IMR-90 (cell line): ENCODE measurements around the gene TNRC6C. TPM values are rescaled to one million over a fixed set of nuclear protein-coding genes. Genes with fewer than 3 reads are reported as not detected.

ENCODE experiments used
- ATAC-seq: fragments of 200-7000 bp; cut with Tn5 transposase; 2 replicates; pipeline ENCODE4 v1.9.1; 2020; ENCODE audit warnings: low read depth, mild to moderate bottlenecking, moderate library complexity
- BruUV-seq: library from RNA; stranded (reverse); fragments of 400-500 nt; replicated peaks from 2 replicates; lab custom pipeline; 2021; lab: Mats Ljungman, UMichigan
- CTCF ChIA-PET: fragments of 300-600 bp; formaldehyde crosslinking; extraction: SDS; loops from one replicate; lab custom pipeline; 2021; ENCODE audit warnings: antibody characterized with exemption; lab: Yijun Ruan, JAX
- POLR2A ChIA-PET: fragments of 300-600 bp; sonication (Branson Sonifier 250); formaldehyde crosslinking; loops from one replicate; lab custom pipeline; 2022; ENCODE audit warnings: antibody characterized with exemption; ENCODE audit not compliant: unreplicated experiment; lab: Charles Lee
- DNase-seq: peaks from one replicate; pipeline ENCODE4 v3.0.0; 2013
- H2AFZ ChIP-seq: replicated peaks from 2 replicates; pipeline ENCODE3; 2013; ENCODE audit warnings: low read length, mild to moderate bottlenecking; ENCODE audit not compliant: poor library complexity
- H2AK5ac ChIP-seq: 2 replicates; pipeline ENCODE4 v1.6.1; 2013; ENCODE audit warnings: low read depth, low read length, inconsistent platforms
- H2AK9ac ChIP-seq: replicated peaks from 2 replicates; pipeline ENCODE3; 2013; ENCODE audit warnings: mild to moderate bottlenecking, low read depth, low read length, moderate library complexity; ENCODE audit not compliant: poor library complexity
- H2BK120ac ChIP-seq: 2 replicates; pipeline ENCODE4 v1.6.1; 2013; ENCODE audit warnings: low read depth, low read length, inconsistent platforms
- H2BK15ac ChIP-seq: 3 replicates; pipeline ENCODE4 v1.6.1; 2013; ENCODE audit warnings: low read depth, low read length, inconsistent platforms
- H2BK20ac ChIP-seq: 2 replicates; pipeline ENCODE4 v1.6.1; 2013; ENCODE audit warnings: low read depth, mild to moderate bottlenecking, inconsistent platforms, low read length, moderate library complexity
- H2BK5ac ChIP-seq: 2 replicates; pipeline ENCODE4 v1.6.1; 2013; ENCODE audit warnings: mild to moderate bottlenecking, low read depth, low read length, inconsistent platforms; ENCODE audit not compliant: poor library complexity, severe bottlenecking
- H3K14ac ChIP-seq: replicated peaks from 2 replicates; pipeline ENCODE4 v1.6.1; 2013; ENCODE audit warnings: low read depth, low read length, inconsistent platforms
- H3K18ac ChIP-seq: 2 replicates; pipeline ENCODE4 v1.6.1; 2013; ENCODE audit warnings: low read depth, low read length, control low read depth
- H3K23ac ChIP-seq: 2 replicates; pipeline ENCODE4 v1.6.1; 2013; ENCODE audit warnings: low read depth, low read length, inconsistent platforms
- H3K27ac ChIP-seq: 2 replicates; pipeline ENCODE4 v1.5.1; 2013; ENCODE audit warnings: mild to moderate bottlenecking, control low read depth, low read length; ENCODE audit not compliant: insufficient read depth
- H3K27me3 ChIP-seq: 2 replicates; pipeline ENCODE4 v1.6.1; 2013; ENCODE audit warnings: low read length; ENCODE audit not compliant: control insufficient read depth, insufficient read depth
- H3K36me3 ChIP-seq: 2 replicates; pipeline ENCODE4 v1.6.1; 2013; ENCODE audit warnings: low read length, mixed read lengths; ENCODE audit not compliant: control insufficient read depth, insufficient read depth
- H3K4ac ChIP-seq: 2 replicates; pipeline ENCODE4 v1.6.1; 2013; ENCODE audit warnings: low read depth, low read length, inconsistent platforms
- H3K4me1 ChIP-seq: 2 replicates; pipeline ENCODE4 v1.6.1; 2013; ENCODE audit warnings: low read length, mixed read lengths; ENCODE audit not compliant: control insufficient read depth, insufficient read depth
- H3K4me2 ChIP-seq: 2 replicates; pipeline ENCODE4 v1.6.1; 2013; ENCODE audit warnings: low read depth, mild to moderate bottlenecking, control low read depth, low read length, moderate library complexity
- H3K4me3 ChIP-seq: 2 replicates; pipeline ENCODE4 v1.5.1; 2013; ENCODE audit warnings: low read depth, mild to moderate bottlenecking, control low read depth, low read length, moderate library complexity; ENCODE audit not compliant: insufficient read depth
- H3K56ac ChIP-seq: 2 replicates; pipeline ENCODE4 v1.6.1; 2013; ENCODE audit warnings: low read length, inconsistent platforms; ENCODE audit not compliant: insufficient read depth; ENCODE audit errors: extremely low read depth
- H3K79me1 ChIP-seq, 2 experiments: 2 replicates each; pipeline ENCODE4 v1.6.1; 2013; ENCODE audit warnings: low read length in 2 of 2, inconsistent platforms in 1 of 2, low read depth in 1 of 2
- H3K9ac ChIP-seq: 2 replicates; pipeline ENCODE4 v1.6.1; 2013; ENCODE audit warnings: low read depth, low read length, control low read depth
- H3K9me1 ChIP-seq: 2 replicates; pipeline ENCODE4 v1.6.1; 2013; ENCODE audit warnings: low read length, inconsistent platforms; ENCODE audit not compliant: insufficient read depth
- H3K9me3 ChIP-seq: 2 replicates; pipeline ENCODE4 v1.6.1; 2013; ENCODE audit warnings: low read length; ENCODE audit not compliant: control insufficient read depth, insufficient read depth
- H4K20me1 ChIP-seq: 2 replicates; pipeline ENCODE4 v1.6.1; 2013; ENCODE audit warnings: low read length, inconsistent platforms; ENCODE audit not compliant: insufficient read depth
- H4K5ac ChIP-seq: 2 replicates; pipeline ENCODE4 v1.6.1; 2013; ENCODE audit warnings: mild to moderate bottlenecking, low read depth, low read length, control low read depth
- H4K8ac ChIP-seq, 2 experiments: 2 replicates each; pipeline ENCODE4 v1.6.1; 2013; ENCODE audit warnings: low read depth in 2 of 2, low read length in 2 of 2, control low read depth in 1 of 2, inconsistent platforms in 1 of 2
- H4K91ac ChIP-seq: 2 replicates; pipeline ENCODE4 v1.6.1; 2013; ENCODE audit warnings: low read depth, low read length, inconsistent platforms; ENCODE audit not compliant: insufficient read depth
- BHLHE40 ChIP-seq: fragments of 150-350 bp; IDR thresholded peaks from 2 replicates; pipeline ENCODE4 v1.6.1; 2016; ENCODE audit warnings: mild to moderate bottlenecking, low read depth, low read length
- CEBPB ChIP-seq: IDR thresholded peaks from 2 replicates; pipeline ENCODE4 v1.6.1; 2012; ENCODE audit warnings: low read depth, low read length, improper control_type of control experiment
- CHD1 ChIP-seq: IDR thresholded peaks from 2 replicates; pipeline ENCODE4 v1.6.1; 2012; ENCODE audit warnings: low read depth, low read length, improper control_type of control experiment
- CTCF ChIP-seq: conservative IDR thresholded peaks from 2 replicates; pipeline ENCODE4 v1.5.1; 2012; ENCODE audit warnings: mild to moderate bottlenecking, low read depth, low read length, improper control_type of control experiment
- ELK1 ChIP-seq: fragments of 150-350 bp; IDR thresholded peaks from 2 replicates; pipeline ENCODE4 v1.6.1; 2016; ENCODE audit warnings: low read depth, mild to moderate bottlenecking, low read length, moderate library complexity, borderline replicate concordance
- FOS ChIP-seq: fragments of 150-350 bp; IDR thresholded peaks from 2 replicates; pipeline ENCODE4 v1.6.1; 2016; ENCODE audit warnings: low read depth, low read length
- MAFK ChIP-seq: IDR thresholded peaks from 2 replicates; pipeline ENCODE4 v1.6.1; 2012; ENCODE audit warnings: low read depth, low read length, improper control_type of control experiment
- MAZ ChIP-seq: IDR thresholded peaks from 2 replicates; pipeline ENCODE4 v1.6.1; 2012; ENCODE audit warnings: low read depth, mild to moderate bottlenecking, low read length, improper control_type of control experiment, moderate library complexity, borderline replicate concordance
- MXI1 ChIP-seq: IDR thresholded peaks from 2 replicates; pipeline ENCODE4 v1.6.1; 2012; ENCODE audit warnings: low read depth, mild to moderate bottlenecking, low read length, moderate library complexity, borderline replicate concordance
- NFE2L2 ChIP-seq: fragments of 150-350 bp; IDR thresholded peaks from 2 replicates; pipeline ENCODE4 v1.6.1; 2016; ENCODE audit warnings: low read depth, mild to moderate bottlenecking, low read length
- POLR2A ChIP-seq: IDR thresholded peaks from 2 replicates; pipeline ENCODE4 v1.6.1; 2012; ENCODE audit warnings: mild to moderate bottlenecking, low read depth, low read length
- RAD21 ChIP-seq: IDR thresholded peaks from 2 replicates; pipeline ENCODE4 v1.6.1; 2012; ENCODE audit warnings: low read length, improper control_type of control experiment
- RCOR1 ChIP-seq: IDR thresholded peaks from 2 replicates; pipeline ENCODE4 v1.6.1; 2012; ENCODE audit warnings: mild to moderate bottlenecking, low read length, improper control_type of control experiment; ENCODE audit not compliant: insufficient replicate concordance
- RFX5 ChIP-seq: IDR thresholded peaks from 2 replicates; pipeline ENCODE4 v1.8.0; 2012; ENCODE audit warnings: low read depth, mild to moderate bottlenecking, low read length, moderate library complexity
- SMC3 ChIP-seq: fragments of 150-350 bp; IDR thresholded peaks from 2 replicates; pipeline ENCODE4 v1.6.1; 2016; ENCODE audit warnings: low read depth, mild to moderate bottlenecking, antibody characterized with exemption, low read length, moderate library complexity
- WGBS, 2 experiments: methylation state at CpG; one replicate each; pipeline versions ENCODE4 v1.1.5 to v1.1.7; 2013; ENCODE audit warnings: missing lambda C conversion rate in 2 of 2; ENCODE audit not compliant: insufficient read length in 1 of 2; ENCODE audit errors: extremely low coverage in 2 of 2; 5-methylcytosine and 5-hydroxymethylcytosine counted together
- dilution Hi-C: fragments of 300-500 bp; cut with HindIII; formaldehyde crosslinking; loops from one replicate; pipeline ENCODE4 v1.14.3; 2018; ENCODE audit warnings: low sequenced_read_pairs; ENCODE audit not compliant: unreplicated experiment
- in situ Hi-C: fragments of 300-500 bp; cut with MboI; formaldehyde crosslinking; loops from 3 replicates; pipeline ENCODE4 v1.14.3; 2019; ENCODE audit warnings: low sequenced_read_pairs, inconsistent platforms, mixed read lengths
- intact Hi-C: fragments of 100-400 bp; cut with micrococcal nuclease; formaldehyde crosslinking; loops from 2 replicates; pipeline ENCODE4 v1.10.0; 2022
- polyA plus RNA-seq, 3 experiments: library from polyadenylated mRNA; depleted of rRNA; stranded (reverse); fragments of >200 nt; gene quantifications; 2 replicates each; pipeline ENCODE4 v1.2.3, GENCODE V29; 2012; ENCODE audit warnings: low replicate concordance in 1 of 3
- total RNA-seq: library from RNA; depleted of rRNA; stranded (reverse); fragments of >200 nt; gene quantifications from 2 replicates; pipeline ENCODE4 v1.2.3, GENCODE V29; 2012
- TF ChIP-seq, protein P1 (sequence below): fragments of 150-350 bp; IDR thresholded peaks from 2 replicates; pipeline ENCODE4 v1.6.1; 2017; ENCODE audit warnings: mild to moderate bottlenecking, antibody characterized with exemption, low read length, low read depth

The TNRC6C gene
- total and polyA plus RNA-seq, 2 of the 4 experiments (the other 2 are of a cell fraction), result 1.6 to 2.7 TPM

GRCh38 chr17:78082988-78083387 lies 124.5 kb downstream of the TNRC6C start:
- ATAC-seq, result no peak
- in situ Hi-C loops, result no loop called here

More at GRCh38 chr17:78082988-78083387, 124.5 kb downstream of the TNRC6C start:
- Histone ChIP-seq H3K9ac (no peak overlapping the region), H2BK20ac (no peak overlapping the region), H3K14ac (no peak overlapping the region), H3K36me3 (peaks cover 34% of the 10 kb centered on the region), H2AK9ac (no peak overlapping the region), H4K20me1 (no peaks in the 10 kb centered on the region), H4K91ac (no peak overlapping the region), H3K18ac (no peak overlapping the region), H2BK5ac (no peak overlapping the region), H4K8ac (no peak overlapping the region), H3K4ac (no peak overlapping the region), H3K4me1 (no peaks in the 10 kb centered on the region), H3K4me3 (no peak overlapping the region), H3K56ac (no peak overlapping the region), H3K27ac (no peak overlapping the region), H3K9me1 (no peaks in the 10 kb centered on the region), H2AFZ (no peak overlapping the region), H3K23ac (no peak overlapping the region), H4K5ac (no peak overlapping the region), H2AK5ac (no peak overlapping the region), H2BK15ac (no peak overlapping the region), H3K4me2 (no peak overlapping the region), H3K9me3 (no peaks in the 10 kb centered on the region), H3K79me1 (no peaks in the 10 kb centered on the region), H3K27me3 (no peaks in the 10 kb centered on the region), H2BK120ac (no peak overlapping the region)
- 93% methylated on average over 2 of the region's 7 CpGs; no CpG with 5 or more reads in 1 of the 2 experiments for WGBS, 2 experiments
- DNase-seq, result no peak
- intact Hi-C loops, result no loop called here
- no TSS peak for BruUV-seq
- CTCF ChIA-PET, result no interaction called here
- dilution Hi-C loops, result no loop called here
- TF ChIP-seq RCOR1, result no peak
- TF ChIP-seq BHLHE40, result no peak
- no peak for TF ChIP-seq CTCF
- TF ChIP-seq CHD1, result no peak
- no peak for TF ChIP-seq ELK1
- TF ChIP-seq, protein P1, sequence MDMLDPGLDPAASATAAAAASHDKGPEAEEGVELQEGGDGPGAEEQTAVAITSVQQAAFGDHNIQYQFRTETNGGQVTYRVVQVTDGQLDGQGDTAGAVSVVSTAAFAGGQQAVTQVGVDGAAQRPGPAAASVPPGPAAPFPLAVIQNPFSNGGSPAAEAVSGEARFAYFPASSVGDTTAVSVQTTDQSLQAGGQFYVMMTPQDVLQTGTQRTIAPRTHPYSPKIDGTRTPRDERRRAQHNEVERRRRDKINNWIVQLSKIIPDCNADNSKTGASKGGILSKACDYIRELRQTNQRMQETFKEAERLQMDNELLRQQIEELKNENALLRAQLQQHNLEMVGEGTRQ, result no peak
- TF ChIP-seq MAFK, result no peak
- no peak for TF ChIP-seq POLR2A
- no peak for TF ChIP-seq RFX5
- no peak for TF ChIP-seq SMC3
- TF ChIP-seq RAD21, result no peak
- TF ChIP-seq MXI1, result no peak
- TF ChIP-seq NFE2L2, result no peak
- TF ChIP-seq FOS, result no peak
- TF ChIP-seq MAZ, result no peak
- TF ChIP-seq CEBPB, result no peak
- POLR2A ChIA-PET, result no interaction called here
